HG03196 (cell line): ENCODE results near the gene SLC34A3.

Experiments used
- ATAC-seq: cut with Tn5 transposase; IDR thresholded peaks from one replicate; pipeline ENCODE4 v1.9.1; 2021; ENCODE audit not compliant: unreplicated experiment

The SLC34A3 gene

GRCh38 chr9:137217276-137218211 is 13.2 kb upstream of the SLC34A3 start:
- ATAC-seq: no peak

- ATAC-seq: no peak
Measured at GRCh38 chr9:137218212-137218753, 12.4 kb upstream of the SLC34A3 start.

- no peak for ATAC-seq
Measured at GRCh38 chr9:137218754-137219271, 11.9 kb upstream of the SLC34A3 start.

- no peak for ATAC-seq
Measured at GRCh38 chr9:137219757-137220316, 10.9 kb upstream of the SLC34A3 start.

- no peak for ATAC-seq
Measured at GRCh38 chr9:137220317-137221094, 10.2 kb upstream of the SLC34A3 start.

GRCh38 chr9:137221095-137221505 is 9.6 kb upstream of the SLC34A3 start:
- no peak for ATAC-seq

- ATAC-seq: no peak
Measured at GRCh38 chr9:137221506-137222111, 9.1 kb upstream of the SLC34A3 start.

- peak; percentile 5 for ATAC-seq
Measured at GRCh38 chr9:137222190-137223077, 8.3 kb upstream of the SLC34A3 start, which contains the start of gene RNF208. Gene RNF208, minus strand, starts transcription at chr9:137222240. Its CDS starts 1,028 bp downstream, at chr9:137221212.

GRCh38 chr9:137223078-137223970 is 7.4 kb upstream of the SLC34A3 start:
- ATAC-seq: peak; percentile 67

GRCh38 chr9:137224830-137225694 is 5.6 kb upstream of the SLC34A3 start, which contains the start of gene CYSRT1:
Gene CYSRT1, plus strand, starts transcription at chr9:137225174. Its CDS starts 448 bp downstream, at chr9:137225622.
- ATAC-seq: no peak

- no peak for ATAC-seq
Measured at GRCh38 chr9:137225699-137226331, 4.9 kb upstream of the SLC34A3 start.

- no peak for ATAC-seq
Measured at GRCh38 chr9:137226338-137227053, 4.2 kb upstream of the SLC34A3 start.

- ATAC-seq: no peak
Measured at GRCh38 chr9:137227054-137227852, 3.4 kb upstream of the SLC34A3 start, which contains the start of gene RNF224. Gene RNF224, plus strand, starts transcription at chr9:137227502. Its CDS starts 834 bp downstream, at chr9:137228336.

GRCh38 chr9:137227853-137228505 is 2.7 kb upstream of the SLC34A3 start:
- ATAC-seq: no peak

- ATAC-seq: no peak
Measured at GRCh38 chr9:137228506-137228967, 2.2 kb upstream of the SLC34A3 start.
